Mucosa of descending colon (tissue), 3 donors: ENCODE data around the gene DNASE2. TPM values are rescaled to one million over a fixed set of nuclear protein-coding genes. Genes with fewer than 3 reads are reported as not detected.

ENCODE experiments used
- ATAC-seq: fragments of 200-7000 bp; cut with Tn5 transposase; one replicate; pipeline ENCODE4 v1.9.1; 2020; ENCODE audit warnings: mild to moderate bottlenecking, moderate library complexity
- DNase-seq, 3 donors: peaks; one replicate each; pipeline ENCODE4 v3.0.0-alpha.2; 2020
- H3K36me3 ChIP-seq: fragments of 200-600 bp; one replicate; pipeline ENCODE4 v1.8.0; 2021; ENCODE audit warnings: low read depth, mild to moderate bottlenecking
- H3K4me1 ChIP-seq: fragments of 200-600 bp; one replicate; pipeline ENCODE4 v1.8.0; 2021; ENCODE audit warnings: low read depth, mild to moderate bottlenecking
- H3K4me3 ChIP-seq: fragments of 200-600 bp; one replicate; pipeline ENCODE4 v1.8.0; 2021; ENCODE audit warnings: mild to moderate bottlenecking
- H3K9me3 ChIP-seq: fragments of 200-600 bp; one replicate; pipeline ENCODE4 v1.8.0; 2021; ENCODE audit warnings: mild to moderate bottlenecking
- intact Hi-C, 2 donors: fragments of 100-400 bp; cut with DNase I in 1 of 2; cut with micrococcal nuclease in 1 of 2; formaldehyde crosslinking; loops; one replicate each; pipeline versions ENCODE4 v1.11.0 to v1.11.1; 2022; cut with DNase I, micrococcal nuclease
- total RNA-seq, 3 donors: library from RNA; stranded (reverse); fragmentation: NEBNext Ultra II Directional in 2 of 3; extraction: Animal tissue kit (Norgen Biotek cat#: 25700) in 2 of 3; gene quantifications; one replicate each; pipeline versions ENCODE4 v1.2.1 to v1.2.4, GENCODE V29; 2021 to 2023
- TF ChIP-seq, protein P1 (sequence below): fragments of 200-600 bp; IDR thresholded peaks from one replicate; pipeline ENCODE4 v1.8.0; 2022; ENCODE audit warnings: antibody characterized with exemption, mild to moderate bottlenecking
- donor health status: DM: no; HTN: no; CAD: no; lungs with moderate emphysema.
- donor health status: DM: no; HTN: no; CAD: no.
- donor health status: DM: no; HTN: yes; CAD: no.

The DNASE2 gene
- total RNA-seq, 3 donors from 2014 or later: 22.8 to 31.8 (median 30.3) TPM

DNA sequence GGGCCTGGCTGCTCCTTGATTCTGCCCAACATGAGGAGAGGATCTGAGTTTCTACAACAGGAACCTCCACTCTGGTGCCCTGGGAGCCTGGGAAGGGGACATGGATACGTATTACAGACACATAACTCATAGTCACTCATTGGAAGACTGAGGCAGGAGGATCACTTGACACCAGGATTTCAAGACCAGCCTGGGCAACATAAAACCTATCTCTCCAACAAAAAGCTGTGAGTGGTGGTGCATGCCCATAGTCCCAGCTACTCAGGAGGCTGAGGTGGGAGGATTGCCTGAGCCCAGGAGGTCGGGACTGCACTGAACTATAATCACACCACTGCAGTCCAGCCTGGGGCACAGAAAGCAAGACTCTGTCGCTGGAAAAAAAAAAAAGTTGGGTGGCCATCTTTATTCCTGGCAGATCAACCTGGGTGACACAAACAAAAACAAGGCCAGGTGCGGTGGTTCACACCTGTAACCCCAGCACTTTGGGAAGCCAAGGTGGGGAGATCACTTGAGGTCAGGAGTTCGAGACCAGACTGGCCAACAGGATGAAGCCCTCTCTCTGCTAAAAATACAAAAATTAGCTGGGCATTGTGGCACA is 6.9 kb upstream of the DNASE2 start:
- Histone ChIP-seq H3K4me3 (no peak overlapping the region), H3K36me3 (no peaks in the 10 kb centered on the region), H3K9me3 (peaks cover 8% of the 10 kb centered on the region), H3K4me1 (peaks cover 21% of the 10 kb centered on the region)
- TF ChIP-seq, protein P1, sequence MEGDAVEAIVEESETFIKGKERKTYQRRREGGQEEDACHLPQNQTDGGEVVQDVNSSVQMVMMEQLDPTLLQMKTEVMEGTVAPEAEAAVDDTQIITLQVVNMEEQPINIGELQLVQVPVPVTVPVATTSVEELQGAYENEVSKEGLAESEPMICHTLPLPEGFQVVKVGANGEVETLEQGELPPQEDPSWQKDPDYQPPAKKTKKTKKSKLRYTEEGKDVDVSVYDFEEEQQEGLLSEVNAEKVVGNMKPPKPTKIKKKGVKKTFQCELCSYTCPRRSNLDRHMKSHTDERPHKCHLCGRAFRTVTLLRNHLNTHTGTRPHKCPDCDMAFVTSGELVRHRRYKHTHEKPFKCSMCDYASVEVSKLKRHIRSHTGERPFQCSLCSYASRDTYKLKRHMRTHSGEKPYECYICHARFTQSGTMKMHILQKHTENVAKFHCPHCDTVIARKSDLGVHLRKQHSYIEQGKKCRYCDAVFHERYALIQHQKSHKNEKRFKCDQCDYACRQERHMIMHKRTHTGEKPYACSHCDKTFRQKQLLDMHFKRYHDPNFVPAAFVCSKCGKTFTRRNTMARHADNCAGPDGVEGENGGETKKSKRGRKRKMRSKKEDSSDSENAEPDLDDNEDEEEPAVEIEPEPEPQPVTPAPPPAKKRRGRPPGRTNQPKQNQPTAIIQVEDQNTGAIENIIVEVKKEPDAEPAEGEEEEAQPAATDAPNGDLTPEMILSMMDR: no peak
- ATAC-seq: no peak
- intact Hi-C loops: loop anchor here in 1 of 2 donors (10.0 kb wide), 1 partner anchor 57 kb away; the partner anchor contains the start of gene RAD23A
- DNase-seq: no peak

DNA sequence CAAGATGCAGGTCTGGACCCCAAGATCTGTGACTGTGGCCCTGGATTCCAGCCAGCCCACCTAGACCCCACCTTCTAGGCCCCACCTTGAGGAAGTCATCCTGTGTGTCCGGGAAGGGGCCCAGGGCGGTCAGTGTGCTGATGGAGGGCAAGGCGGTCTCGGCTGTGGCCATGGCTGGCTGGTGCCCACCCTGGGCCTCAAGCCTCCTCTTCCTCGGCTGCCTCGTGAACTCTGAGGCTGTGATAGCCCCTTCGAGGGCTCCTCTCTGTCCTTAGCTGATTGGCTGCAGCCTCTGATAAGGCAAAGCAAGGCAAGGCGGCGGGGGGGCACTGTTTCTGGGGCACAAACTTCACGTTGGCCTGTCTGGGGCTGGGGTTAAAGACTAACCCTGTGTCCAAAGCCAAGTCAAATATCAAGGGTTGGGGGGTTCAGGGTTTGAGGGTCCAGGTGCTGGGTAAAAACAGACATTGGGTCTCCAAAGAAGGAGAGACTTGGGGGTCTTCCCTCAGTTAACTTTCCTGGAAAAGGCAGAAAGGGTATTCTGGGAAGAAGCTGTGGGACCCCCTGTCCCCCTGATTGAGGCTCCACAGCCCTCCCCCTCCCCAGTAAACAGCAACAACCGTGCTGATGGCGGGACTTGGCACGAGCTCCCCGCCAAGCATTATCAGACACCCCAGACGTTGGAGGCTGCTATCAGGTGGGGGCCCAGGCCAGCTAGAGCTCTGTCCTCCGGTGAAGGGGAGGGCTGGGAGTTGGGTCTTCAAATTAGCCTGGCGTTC is 5.9 kb upstream of the DNASE2 start, which contains the start of gene KLF1:
TSS of gene KLF1 (minus strand) at position 233 of the 779 bp plus-strand sequence. CDS start at position 172, 61 bp downstream.
- Histone ChIP-seq H3K36me3 (no peaks in the 10 kb centered on the region), H3K4me3 (no peak within 1 kb of the TSS), H3K9me3 (peaks cover 8% of the 10 kb centered on the region), H3K4me1 (peaks cover 20% of the 10 kb centered on the region)
- DNase-seq (peak in 1 of 3 donors; percentile 55), ATAC-seq (no peak)
- TF ChIP-seq, protein P1: no peak
- intact Hi-C loops: loop anchor here in 1 of 2 donors (10.0 kb wide), 1 partner anchor 58 kb away; the partner anchor contains the start of gene RAD23A

DNA sequence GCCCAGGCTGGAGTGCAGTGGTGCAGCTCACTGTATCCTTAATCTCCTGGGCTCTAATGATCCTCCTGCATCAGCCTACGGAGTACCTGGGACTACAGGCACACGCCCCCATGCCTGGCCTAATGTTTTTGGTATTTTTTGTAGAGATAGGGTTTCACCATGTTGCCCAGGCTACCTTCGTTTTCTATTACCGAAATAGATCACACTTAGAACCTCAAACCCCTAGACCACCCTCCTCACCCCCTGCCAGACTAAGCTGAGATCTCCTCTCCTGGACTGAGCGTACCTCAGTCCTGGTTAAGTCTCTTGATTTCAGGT is 5.4 kb upstream of the DNASE2 start:
- DNase-seq (no peak), ATAC-seq (no peak)
- intact Hi-C loops: loop anchor here in 1 of 2 donors (10.0 kb wide), 1 partner anchor 58 kb away; the partner anchor contains the start of gene RAD23A
- Histone ChIP-seq H3K4me3 (no peak overlapping the region), H3K36me3 (no peaks in the 10 kb centered on the region), H3K4me1 (peaks cover 15% of the 10 kb centered on the region), H3K9me3 (peaks cover 8% of the 10 kb centered on the region)
- TF ChIP-seq, protein P1: no peak

DNA sequence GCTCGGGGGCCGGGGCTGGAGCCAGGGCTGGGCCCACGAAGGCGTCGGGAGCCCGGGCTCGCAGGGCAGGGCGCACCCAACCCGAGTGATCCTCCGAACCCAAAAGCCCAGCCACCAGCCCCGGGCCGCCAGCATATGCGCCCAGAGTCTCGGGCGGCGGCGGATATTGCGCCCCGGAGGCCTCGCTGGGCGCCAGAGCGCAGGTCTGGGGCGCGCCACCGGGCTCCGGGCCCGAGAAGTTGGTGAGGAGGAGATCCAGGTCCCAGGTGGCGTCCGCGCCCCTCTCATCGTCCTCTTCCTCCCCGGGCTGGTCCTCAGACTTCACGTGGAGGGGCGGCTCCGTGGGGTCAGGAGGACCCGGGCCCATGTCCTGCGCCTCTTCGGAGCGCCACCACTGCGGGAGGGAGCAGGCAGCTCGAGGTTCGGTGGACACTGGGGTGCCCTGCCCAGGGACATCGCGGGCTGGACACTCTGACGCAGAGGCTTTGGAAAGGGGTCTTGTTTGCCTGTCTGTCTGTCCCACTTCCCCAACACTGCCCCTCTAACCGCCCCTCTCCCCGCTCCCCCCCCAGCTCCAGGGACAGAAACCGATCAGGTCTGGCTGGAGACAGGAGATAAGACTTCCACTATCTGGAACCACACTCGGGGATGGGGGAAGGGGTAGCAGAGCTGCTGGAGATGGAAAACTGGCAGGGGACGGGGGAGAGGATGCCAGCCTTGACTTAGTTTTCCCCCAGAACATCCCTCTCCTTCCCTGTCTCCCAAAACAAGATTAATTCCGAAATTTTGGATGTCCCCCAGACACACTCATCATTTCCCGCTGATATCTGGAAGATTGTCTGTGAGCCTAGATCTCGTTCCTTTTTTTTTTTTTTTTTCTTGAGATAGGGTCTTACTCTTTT is 4.8 kb upstream of the DNASE2 start:
- Histone ChIP-seq H3K9me3 (peaks cover 8% of the 10 kb centered on the region), H3K36me3 (no peaks in the 10 kb centered on the region), H3K4me3 (no peak overlapping the region), H3K4me1 (peaks cover 14% of the 10 kb centered on the region)
- TF ChIP-seq, protein P1: no peak
- intact Hi-C loops: loop anchor here in 1 of 2 donors (10.0 kb wide), 1 partner anchor 59 kb away; the partner anchor contains the start of gene RAD23A
- ATAC-seq: peak; percentile 11
- DNase-seq: peak in 2 of 3 donors; percentile 25 to 63
